NCI-H526 (cell line): ENCODE data around the gene PCP2.

Source experiments
- DNase-seq, 2 experiments: peaks; one replicate each; lab custom pipeline; 2025; lab: John Stamatoyannopoulos, UW

The PCP2 gene

DNA sequence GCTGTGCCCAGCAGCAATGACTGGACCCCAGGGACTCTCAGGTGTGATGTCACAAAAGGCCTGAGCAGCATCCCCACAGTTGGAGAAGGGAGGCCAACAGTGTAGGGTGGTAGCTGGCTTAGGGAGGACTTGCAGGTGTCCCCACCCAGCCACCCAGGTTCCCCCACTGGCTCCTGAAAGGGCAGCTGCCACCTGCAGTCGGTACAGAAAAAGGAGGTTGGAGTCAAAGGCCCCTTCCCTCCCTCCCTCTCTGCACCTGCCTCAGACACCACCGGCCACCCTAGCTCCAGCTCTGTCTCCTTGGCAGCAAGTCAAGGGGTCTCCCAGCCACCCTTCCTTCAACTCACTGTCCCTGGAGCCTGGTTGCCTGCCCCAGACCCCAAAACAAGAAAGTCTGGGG is at the start of gene PCP2:
TSS of gene PCP2 (minus strand) at position 22 of the 400 bp plus-strand sequence. CDS start 262 bp downstream, outside the sequence.
- DNase-seq = no peak

DNA sequence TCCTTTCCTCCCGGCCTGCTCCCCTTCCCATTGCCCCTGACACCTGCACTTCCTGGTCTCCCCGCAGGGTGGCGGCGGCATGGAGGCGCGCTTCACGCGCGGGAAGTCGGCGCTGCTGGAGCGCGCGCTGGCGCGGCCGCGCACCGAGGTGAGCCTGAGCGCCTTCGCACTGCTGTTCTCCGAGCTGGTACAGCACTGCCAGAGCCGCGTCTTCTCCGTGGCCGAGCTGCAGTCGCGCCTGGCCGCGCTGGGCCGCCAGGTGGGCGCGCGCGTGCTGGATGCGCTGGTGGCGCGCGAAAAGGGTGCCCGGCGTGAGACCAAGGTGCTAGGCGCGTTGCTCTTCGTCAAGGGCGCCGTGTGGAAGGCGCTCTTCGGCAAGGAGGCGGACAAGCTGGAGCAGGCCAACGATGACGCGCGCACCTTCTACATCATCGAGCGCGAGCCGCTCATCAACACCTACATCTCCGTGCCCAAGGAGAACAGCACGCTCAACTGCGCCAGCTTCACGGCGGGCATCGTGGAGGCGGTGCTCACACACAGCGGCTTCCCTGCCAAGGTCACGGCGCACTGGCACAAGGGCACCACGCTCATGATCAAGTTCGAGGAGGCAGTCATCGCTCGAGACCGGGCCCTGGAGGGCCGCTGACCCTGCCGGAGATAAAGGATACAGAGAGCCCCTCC is 48.8 kb upstream of the PCP2 start:
- no peak for DNase-seq

DNA sequence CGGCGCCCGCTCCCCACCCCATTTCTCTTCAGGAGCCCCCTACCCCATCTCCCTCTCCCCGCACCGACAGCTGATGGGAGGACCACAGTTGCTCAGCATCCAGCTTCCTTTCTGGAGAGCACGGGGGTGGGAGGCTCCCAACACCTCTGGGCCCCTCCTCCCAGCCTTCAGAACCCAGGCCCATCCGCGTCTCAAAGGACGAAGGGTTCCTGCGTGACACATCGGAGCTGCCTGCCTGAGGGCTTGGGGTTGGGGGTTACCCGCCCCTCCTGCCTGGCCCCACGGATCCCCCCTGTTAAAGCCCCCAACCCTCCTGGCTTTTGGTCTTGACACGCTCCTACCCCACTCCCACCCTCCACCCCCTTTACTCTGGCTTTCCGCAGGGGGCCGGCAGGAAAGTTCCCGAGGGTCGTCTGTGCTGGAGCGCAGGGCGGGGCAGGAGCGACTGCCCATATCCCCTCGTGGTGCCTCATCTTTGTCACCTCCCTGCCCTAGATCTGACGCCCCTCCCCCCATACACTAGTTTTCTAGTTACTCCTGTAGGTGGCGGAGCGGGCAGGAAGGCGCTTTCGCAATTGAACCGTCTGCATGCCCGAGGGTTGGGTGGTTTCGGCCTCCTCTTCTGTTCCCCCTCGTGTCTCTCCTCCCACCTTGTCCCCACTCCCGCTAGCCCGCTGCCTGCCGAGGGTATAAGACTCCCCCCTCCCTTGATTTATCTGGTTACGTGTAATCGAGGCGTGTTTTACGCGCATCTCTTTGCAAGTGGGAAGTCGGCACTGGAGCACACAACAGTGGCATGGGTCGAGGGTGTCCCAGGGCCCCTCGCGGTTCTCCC is 48.0 kb upstream of the PCP2 start:
- DNase-seq = peak; percentile 44 to 64

DNA sequence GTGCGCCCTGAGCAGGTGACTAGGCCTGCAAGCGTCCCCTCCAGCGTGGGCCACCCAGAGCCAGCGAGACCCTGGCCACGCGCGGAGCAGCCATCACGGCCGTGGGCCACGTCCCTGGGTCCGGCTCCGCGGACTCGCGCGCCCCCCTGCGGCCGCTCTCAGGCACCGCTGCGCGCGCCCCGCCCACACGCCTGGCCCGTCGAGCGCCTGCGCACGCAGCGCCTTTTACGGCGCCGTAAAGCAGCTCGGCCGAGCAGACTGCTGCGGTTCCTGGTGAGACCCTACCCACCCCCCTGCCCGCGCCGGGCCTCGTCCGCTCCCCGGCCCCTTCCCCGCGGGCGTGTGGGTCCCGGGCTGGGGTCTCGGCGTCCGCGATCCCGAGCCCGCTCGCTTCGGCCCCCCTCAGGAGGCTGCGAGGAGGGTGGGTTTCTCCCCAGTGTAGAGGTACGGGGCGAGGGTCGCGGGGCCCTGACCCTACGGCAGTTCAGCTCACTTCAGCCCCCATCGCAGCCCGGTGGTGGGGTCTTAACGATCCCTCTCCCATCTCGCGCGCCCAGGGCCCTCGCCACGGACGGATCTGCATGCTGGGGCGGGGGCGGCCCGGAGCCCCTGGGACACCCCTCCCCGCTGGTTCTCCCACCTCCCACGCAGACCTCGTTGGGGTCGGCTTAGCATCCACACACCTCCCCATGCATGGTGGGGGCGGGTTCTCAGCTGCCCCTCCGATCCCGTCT is 47.3 kb upstream of the PCP2 start, which contains the start of gene TRAPPC5:
TSS of gene TRAPPC5 (plus strand) at position 228 of the 734 bp plus-strand sequence. CDS start 1,421 bp downstream, outside the sequence.
- DNase-seq = peak in 1 of 2 experiments; percentile 85

DNA sequence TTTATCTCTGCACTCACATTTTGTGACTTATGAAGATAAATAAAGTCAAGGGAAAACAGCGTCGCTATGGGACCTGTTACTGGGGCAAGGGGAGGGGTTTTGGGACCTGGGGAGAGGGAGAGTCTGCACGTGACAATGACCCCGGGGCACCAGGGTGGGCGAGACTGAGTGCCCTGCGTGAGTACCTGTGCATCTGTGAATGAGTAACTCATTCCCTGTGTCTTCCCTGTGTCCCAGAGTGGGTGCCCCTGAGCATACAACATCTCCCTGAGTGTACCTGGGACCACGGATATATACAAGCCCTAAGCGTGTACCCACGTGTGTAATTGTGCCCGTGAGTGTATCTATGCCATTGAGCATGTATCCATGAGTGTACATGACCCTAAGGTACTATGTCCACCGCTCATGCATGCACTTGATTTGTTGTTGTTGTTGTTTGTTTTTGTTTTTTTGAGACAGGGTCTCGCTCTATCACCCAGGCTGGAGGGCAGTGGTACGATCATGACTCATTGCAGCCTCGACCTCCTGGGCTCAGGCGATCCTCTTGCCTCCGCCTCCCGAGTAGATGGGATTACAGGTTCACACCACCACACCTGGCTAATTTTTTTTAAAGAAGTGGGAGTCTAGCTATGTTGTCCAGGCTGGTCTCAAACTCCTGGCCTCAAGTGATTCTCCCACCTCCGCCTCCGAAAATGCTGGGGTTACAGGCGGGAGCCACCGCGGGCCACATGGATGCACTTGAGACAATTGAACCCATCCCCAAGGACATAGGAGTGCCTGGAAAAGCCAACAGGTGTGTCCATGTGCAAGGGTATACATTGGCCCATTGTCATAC is 46.5 kb upstream of the PCP2 start:
- DNase-seq = no peak

DNA sequence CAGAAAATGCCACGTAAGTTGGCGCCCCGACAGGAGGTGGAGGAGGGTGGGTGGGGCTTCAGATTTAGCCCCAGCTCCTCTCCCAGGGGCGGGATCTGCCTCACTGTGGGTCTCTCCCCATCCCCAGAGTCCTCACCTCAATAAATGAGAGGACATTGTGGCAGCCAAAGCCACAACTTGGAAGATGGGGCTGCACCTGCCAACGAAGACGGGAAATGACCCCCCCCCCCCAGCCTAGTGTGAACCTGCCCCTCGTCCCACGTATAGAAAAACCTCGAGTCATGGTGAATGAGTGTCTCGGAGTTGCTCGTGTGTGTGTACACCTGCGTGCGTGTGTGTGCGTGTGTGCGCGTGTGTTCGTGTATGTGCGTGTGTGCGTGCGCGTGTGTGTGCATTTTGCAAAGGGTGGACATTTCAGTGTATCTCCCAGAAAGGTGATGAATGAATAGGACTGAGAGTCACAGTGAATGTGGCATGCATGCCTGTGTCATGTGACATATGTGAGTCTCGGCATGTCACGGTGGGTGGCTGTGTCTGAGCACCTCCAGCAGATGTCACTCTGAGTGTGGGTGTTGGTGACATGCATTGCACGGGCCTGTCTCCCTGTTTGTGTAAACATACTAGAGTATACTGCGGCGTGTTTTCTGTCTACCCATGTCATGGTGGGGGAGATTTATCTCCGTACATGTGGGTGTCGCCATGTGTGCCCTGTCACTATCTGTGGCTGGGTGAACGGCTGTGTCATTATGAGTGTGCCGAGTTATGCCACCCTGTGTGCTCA is 45.6 kb upstream of the PCP2 start:
- peak in 1 of 2 experiments; percentile 26 for DNase-seq

DNA sequence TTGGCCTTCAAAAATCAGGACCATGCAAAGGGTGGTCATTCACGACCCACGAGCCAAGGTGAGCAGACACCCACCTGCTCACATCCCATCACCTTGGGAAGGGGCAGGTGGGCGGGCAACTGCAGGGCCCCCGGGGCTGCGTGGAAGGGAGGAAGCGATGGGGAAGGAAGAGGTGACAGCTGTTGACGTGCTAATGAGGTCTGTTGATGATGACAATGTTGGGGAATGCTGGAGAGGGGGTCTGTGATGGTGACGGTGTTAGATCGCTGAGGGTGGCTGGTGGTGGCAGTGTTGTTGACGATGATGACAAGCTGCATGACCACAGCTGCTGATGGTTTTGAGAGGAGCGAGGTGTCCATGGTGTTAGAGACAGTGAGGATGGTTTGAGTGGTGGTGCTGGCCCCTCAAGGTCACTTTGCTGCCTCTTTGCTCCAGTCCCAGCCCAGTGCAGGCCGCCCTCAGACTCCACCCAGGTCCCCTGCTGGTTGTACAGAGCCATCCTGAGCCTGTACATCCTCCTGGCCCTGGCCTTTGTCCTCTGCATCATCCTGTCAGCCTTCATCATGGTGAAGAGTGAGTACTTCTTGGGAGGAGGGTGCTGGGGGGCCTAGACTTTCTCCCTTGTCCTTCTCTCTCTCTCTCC is 44.3 kb upstream of the PCP2 start:
- no peak for DNase-seq

DNA sequence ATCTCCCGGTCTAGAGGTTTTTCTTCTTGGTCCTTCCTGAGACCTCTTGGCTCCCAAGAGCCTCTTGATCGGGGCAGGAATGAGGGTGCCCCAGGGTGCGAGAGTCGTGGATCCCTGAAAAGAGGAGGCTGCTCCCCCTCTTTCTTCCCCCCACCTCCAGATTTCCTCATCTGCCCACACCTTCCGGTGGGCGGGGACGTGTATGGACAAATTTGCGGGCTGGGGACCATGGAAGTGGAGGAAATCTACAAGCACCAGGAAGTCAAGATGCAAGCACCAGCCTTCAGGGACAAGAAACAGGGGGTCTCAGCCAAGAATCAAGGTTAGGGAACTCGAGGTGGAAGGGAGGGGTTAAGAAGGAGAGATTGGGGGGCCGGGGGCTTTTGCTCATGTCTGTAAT is 43.3 kb upstream of the PCP2 start, which contains the start of gene MCEMP1:
TSS of gene MCEMP1 (plus strand) at position 237 of the 400 bp plus-strand sequence. CDS start at position 268, 31 bp downstream.
- DNase-seq = no peak

DNA sequence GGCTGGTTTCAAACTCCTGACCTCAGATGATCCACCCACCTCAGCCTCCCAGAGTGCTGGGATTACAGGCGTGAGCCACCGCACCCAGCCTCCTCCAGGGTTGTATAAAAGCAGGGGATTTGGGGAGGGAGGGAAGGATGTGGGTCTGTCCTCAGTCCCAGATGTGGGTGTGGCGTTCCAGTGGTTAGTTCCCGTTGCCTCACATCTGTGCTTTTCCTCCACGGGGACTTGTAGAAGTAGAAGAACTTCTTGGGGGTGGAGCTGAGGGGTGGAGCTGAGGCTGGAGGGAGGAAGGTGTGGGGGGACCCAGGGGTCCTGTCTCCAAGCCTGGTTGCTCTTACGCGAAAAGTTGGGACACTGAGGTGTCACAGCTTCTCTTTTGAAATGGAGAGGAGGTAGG is 42.9 kb upstream of the PCP2 start:
- no peak for DNase-seq

DNA sequence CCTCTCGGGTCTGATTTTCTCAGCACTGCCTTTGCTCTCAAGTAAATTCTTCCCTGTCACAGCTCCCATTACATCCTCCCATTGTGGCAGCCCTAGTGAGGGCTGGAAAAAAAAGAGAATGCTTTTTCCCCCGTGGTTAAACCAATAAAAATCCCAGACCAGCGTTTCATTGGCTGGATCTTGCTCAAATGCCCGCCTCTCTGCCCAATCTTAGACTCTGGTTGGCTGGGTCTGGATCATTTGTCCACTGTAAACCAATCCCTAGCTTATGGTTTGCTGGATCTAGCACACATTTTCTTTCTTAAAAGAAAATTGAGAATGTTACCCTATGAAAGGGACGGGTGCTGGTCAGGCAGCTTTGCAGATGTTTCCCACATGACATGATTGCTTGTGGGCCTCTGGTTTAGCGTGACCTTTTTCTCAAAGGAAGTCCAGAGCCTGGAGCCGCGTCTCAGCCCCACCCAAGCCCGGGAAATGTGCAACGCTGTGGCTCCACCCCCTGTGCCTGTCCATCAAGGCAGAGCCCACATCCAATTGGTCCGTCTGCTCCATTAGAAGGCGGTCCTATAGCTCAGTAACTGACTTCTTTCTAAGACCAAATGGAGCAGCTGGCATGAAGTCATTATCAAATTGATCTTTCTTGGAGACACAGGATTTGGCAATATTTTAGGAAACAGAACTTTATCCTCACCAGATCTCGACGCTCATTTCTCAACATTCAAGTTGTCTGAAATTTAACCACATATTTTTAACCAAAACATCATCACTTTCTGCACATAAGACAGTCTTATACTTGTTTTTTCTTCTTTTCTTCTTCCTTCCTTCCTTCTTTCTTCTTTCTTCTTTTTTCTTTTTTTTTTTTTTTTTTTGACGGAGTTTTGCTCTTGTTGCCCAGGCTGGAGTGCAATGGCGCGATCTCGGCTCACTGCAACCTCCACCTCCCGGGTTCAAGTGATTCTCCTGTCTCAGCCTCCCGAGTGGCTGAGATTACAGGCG is 40.8 kb upstream of the PCP2 start:
- DNase-seq = peak in 1 of 2 experiments; percentile 67

DNA sequence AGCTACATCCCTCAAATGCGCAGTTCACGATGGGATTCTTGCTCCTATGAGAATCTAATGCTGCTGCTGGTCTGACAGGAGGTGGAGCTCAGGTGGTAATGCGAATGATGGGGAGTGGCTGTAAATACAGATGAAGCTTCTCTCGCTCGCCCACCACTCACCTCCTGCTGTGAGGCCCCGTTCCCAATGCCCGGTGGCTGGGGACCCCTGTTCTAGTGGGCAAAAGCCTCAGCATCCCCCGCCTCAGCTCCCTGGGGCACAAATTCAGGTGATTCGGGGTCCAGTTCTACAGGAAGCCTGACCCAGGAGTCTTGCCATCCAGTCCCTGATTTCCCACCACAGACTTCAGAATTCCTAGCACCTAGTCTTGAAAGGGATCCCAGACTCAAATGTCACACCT is 39.0 kb upstream of the PCP2 start:
- no peak for DNase-seq

DNA sequence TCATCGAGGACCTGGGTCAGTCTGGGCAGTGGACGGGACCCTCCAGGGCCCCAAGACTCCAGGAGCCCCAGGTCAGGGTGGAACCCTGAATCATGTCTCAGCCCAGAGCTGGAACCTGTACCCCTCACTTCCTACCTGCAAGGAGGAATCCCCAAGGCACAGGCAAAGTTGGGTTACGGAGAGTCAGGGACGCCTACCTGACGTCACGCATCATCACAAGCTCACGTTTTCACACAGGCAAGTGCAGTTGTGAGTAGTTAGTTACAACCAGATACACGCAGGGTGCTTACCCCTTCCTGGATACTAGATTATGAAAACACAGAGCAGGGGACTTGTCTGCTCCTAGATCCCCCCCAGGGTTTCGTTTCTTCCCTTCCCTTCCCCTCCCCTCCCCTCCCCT is 37.3 kb upstream of the PCP2 start:
- no peak for DNase-seq

DNA sequence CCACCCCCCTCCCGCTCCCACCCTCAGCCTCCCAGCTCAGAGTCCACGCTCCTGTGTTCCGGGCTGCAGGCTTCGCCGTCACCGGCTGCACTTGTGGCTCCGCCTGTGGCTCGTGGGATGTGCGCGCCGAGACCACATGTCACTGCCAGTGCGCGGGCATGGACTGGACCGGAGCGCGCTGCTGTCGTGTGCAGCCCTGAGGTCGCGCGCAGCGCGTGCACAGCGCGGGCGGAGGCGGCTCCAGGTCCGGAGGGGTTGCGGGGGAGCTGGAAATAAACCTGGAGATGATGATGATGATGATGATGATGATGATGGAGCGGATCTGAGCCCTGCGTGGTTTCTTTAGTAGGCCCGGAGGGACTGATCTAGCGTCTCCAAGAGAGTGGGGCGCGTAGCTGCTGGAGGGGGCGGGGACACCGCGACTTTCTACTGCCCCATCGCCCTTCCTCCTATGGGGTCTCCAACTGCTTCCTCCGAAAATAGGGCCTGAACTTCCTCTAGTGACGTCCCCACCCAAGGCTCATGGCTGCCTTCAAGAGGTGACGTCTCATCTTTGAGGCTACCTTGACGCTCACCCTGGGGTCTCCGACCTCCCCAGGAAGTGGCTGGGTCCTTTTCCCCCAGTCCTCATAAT is 36.7 kb upstream of the PCP2 start:
- no peak for DNase-seq

DNA sequence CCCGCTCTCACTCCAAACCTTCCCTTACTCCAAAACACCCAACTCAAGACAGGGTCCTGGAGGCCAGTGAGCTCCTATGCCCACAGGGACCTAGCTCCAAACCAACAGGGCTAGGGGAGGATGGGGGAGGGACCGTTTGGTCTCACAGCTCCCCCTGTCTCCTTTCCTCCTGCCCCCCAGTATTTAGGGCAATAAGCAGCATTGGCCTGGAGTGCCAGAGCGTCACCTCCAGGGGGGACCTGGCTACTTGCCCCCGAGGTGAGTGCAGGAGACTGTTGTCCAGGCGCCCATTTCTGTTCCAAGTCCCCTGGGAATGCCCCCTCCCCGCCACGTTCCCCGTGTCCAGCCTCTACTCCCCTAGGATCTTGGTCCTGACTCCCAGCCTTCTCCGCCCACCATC is 36.1 kb upstream of the PCP2 start:
- DNase-seq = no peak

DNA sequence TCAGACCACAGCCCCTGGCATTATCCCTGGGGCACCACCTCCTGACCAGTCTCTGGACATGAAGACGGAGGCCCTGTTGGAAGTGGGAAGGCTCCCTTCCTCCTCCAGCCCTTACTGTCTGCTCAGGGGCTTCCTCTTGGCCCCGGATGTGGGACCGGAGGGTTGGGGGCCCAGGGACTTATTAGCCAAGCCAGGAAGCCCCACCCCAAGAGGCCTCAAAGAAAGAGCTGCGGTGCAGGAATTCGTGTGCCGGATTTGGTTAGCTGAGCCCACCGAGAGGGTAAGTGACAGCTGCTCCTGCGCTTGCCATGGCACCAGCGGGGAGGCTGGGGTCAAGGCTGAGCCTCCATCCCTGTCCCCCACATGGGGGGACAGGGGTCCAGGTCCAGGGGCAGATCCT is 35.3 kb upstream of the PCP2 start, which contains the start of gene RETN:
TSS of gene RETN (plus strand) at position 208 of the 400 bp plus-strand sequence. CDS start 278 bp downstream, outside the sequence.
- DNase-seq = no peak

DNA sequence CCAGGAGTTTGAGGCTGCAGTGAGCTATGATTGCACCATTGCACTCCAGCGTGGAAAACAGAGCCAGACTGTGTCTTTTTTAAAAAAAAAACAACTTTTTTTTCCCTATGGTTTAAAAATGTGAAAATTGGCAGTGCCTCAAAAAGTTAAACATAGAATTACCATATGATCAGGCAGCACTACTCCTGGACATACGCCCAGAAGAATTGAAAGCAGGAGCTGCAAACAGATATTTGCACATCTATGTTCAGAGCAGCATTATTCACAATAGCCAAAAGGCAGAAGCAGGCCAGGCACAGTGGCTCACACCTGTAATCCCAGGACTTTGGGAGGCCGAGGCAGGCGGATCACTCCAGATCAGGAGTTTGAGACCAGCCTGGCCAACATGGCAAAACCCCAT is 31.6 kb upstream of the PCP2 start:
- no peak for DNase-seq

DNA sequence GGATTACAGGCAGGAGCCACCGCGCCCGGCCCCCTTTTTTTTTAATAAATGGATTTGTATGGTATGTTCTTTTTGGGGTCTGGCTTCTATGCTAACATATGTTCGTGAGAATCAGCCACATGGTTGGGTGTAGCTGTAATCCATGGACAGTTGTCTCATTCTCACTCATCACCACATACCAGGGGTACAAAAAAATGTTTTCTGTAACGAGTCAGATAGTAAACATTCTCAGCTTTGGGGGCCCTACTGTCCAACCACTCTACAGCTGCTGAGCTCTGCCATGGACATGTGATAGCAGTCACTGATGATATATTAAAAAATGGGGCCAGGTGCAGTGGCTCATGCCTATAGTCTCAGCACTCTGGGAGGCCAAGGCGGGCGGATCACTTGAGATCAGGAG is 30.2 kb upstream of the PCP2 start:
- no peak for DNase-seq

DNA sequence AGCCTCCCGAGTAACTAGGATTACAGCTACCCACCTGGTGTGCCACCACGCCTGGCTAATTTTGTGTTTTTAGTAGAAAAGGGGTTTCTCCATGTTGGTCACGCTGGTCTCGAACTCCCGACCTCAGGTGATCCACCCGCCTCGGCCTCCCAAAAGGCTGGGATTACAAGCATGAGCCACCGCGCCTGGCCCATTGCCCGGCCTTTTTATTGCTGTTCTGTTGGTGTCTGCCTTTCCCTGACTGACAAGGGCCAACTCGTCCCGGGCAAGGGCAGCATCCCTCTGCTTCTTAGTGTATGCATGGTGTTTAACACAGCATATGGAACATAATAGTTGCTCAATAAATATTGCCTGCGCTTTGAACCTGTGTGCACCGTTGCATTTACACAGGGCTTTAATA is 29.1 kb upstream of the PCP2 start:
- DNase-seq = no peak
